Prostate gland (tissue), 2 donors: Measurements from ENCODE around the gene MLANA.

Source experiments
- CTCF ChIP-seq, 4 experiments: fragments of 200-600 bp in 2 of 4; fragments of 450-650 bp in 2 of 4; sonication (generic) in 2 of 4; IDR thresholded peaks; 1 replicate in 3 of 4; 2 replicates in 1 of 4; pipeline ENCODE4 v1.5.1; 2016 to 2019; ENCODE audit warnings: antibody characterized with exemption in 4 of 4, mild to moderate bottlenecking in 2 of 4, moderate library complexity in 2 of 4
- POLR2A ChIP-seq: fragments of 450-650 bp; IDR thresholded peaks from one replicate; pipeline ENCODE4 v1.6.1; 2016; ENCODE audit warnings: antibody characterized with exemption, mild to moderate bottlenecking

DNA sequence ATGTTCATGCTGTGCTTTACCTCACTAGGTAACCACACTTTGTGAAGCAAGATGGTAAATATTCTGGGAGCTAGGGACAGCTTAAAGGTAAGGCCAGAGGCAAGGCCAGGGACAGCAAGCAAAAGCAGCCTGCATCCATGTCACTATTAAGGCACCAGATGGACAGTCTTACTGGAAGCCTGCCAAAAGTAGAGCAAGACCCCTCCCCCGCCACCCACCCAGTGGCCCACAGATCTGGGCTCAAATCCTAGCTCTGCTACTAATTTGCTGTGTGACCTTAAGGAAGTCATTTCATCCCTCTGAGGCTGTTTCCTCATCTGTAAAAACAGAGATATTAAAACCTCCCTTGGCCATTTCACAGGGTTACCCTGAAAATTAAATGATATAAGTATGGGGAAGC lies 44.6 kb upstream of the MLANA start:
- TF ChIP-seq CTCF (IDR thresholded peaks at IDR 0.05): no peak
- no peak for TF ChIP-seq POLR2A
